ENCODE measurements around the gene ADAM17. TPM values are rescaled to one million over a fixed set of nuclear protein-coding genes. Genes with fewer than 3 reads are reported as not detected.
"Not testable (repeated sequence)": the region's sequence is repeated elsewhere in the genome, so short reads cannot be mapped to it uniquely, and the experiment has no call there.

ADAM17 gene
- total RNA-seq (2012; rRNA removed), result 27.5 and 35.5 TPM in 2 replicates

- H3K4me1 ChIP-seq (ENCODE audit: control insufficient read depth, insufficient read depth, low read length), result peaks cover 38% of the 10 kb centered on the region
- peak within 1 kb of the TSS; percentile 96 for H3K4me3 ChIP-seq (ENCODE audit: low read length)
- H3K4me2 ChIP-seq (ENCODE audit: low read length), result peak within 1 kb of the TSS; percentile 92
- H3K36me3 ChIP-seq (ENCODE audit: insufficient read depth, low read length), result no peaks in the 10 kb centered on the region
- H3K27me3 ChIP-seq (ENCODE audit: control insufficient read depth, insufficient read depth, low read length), result no peaks in the 10 kb centered on the region
- H3K9ac ChIP-seq (ENCODE audit: low read depth, low read length), result peak within 1 kb of the TSS; percentile 100
- no peaks in the 10 kb centered on the region for H3K9me3 ChIP-seq (replicated peaks; ENCODE audit: low read length)
Measured at GRCh38 chr2:9555297-9556120, at the start of gene ADAM17. ADAM17 (minus strand) TSS chr2:9555830; CDS start chr2:9555605, 225 bp downstream.

GRCh38 chr2:9602412-9602811, 46.8 kb upstream of the ADAM17 start:
- no peak overlapping the region for H3K4me3 ChIP-seq (ENCODE audit: low read length)
- no peak overlapping the region for H3K4me2 ChIP-seq (ENCODE audit: low read length)
- no peaks in the 10 kb centered on the region for H3K27me3 ChIP-seq (ENCODE audit: control insufficient read depth, insufficient read depth, low read length)
- H3K4me1 ChIP-seq (ENCODE audit: control insufficient read depth, insufficient read depth, low read length), result peaks cover 2% of the 10 kb centered on the region
- H3K9me3 ChIP-seq (replicated peaks; ENCODE audit: low read length), result peaks cover 10% of the 10 kb centered on the region
- peaks cover 35% of the 10 kb centered on the region for H3K36me3 ChIP-seq (ENCODE audit: insufficient read depth, low read length)
- no peak overlapping the region for H3K9ac ChIP-seq (ENCODE audit: low read depth, low read length)

GRCh38 chr2:9601397-9601796, 45.8 kb upstream of the ADAM17 start:
- H3K27me3 ChIP-seq (ENCODE audit: control insufficient read depth, insufficient read depth, low read length), result no peaks in the 10 kb centered on the region
- no peak overlapping the region for H3K4me3 ChIP-seq (ENCODE audit: low read length)
- no peak overlapping the region for H3K4me2 ChIP-seq (ENCODE audit: low read length)
- no peak overlapping the region for H3K9ac ChIP-seq (ENCODE audit: low read depth, low read length)
- peaks cover 10% of the 10 kb centered on the region for H3K9me3 ChIP-seq (replicated peaks; ENCODE audit: low read length)
- H3K4me1 ChIP-seq (ENCODE audit: control insufficient read depth, insufficient read depth, low read length), result peaks cover 5% of the 10 kb centered on the region
- peaks cover 40% of the 10 kb centered on the region for H3K36me3 ChIP-seq (ENCODE audit: insufficient read depth, low read length)

- Histone ChIP-seq H3K4me1 (ENCODE audit: control insufficient read depth, insufficient read depth, low read length) (peaks cover 24% of the 10 kb centered on the region), H3K4me3 (ENCODE audit: low read length) (no peak overlapping the region), H3K36me3 (ENCODE audit: insufficient read depth, low read length) (peaks cover 36% of the 10 kb centered on the region), H3K4me2 (ENCODE audit: low read length) (no peak overlapping the region), H3K9me3 (replicated peaks; ENCODE audit: low read length) (peaks cover 10% of the 10 kb centered on the region), H3K9ac (ENCODE audit: low read depth, low read length) (no peak overlapping the region), H3K27me3 (ENCODE audit: control insufficient read depth, insufficient read depth, low read length) (no peaks in the 10 kb centered on the region)
Measured at GRCh38 chr2:9599430-9599829, 43.8 kb upstream of the ADAM17 start.

GRCh38 chr2:9596621-9597311, 41.1 kb upstream of the ADAM17 start:
- Histone ChIP-seq H3K4me1 (ENCODE audit: control insufficient read depth, insufficient read depth, low read length) (peaks cover 36% of the 10 kb centered on the region), H3K9ac (ENCODE audit: low read depth, low read length) (no peak overlapping the region), H3K4me2 (ENCODE audit: low read length) (no peak overlapping the region), H3K9me3 (replicated peaks; ENCODE audit: low read length) (peaks cover 10% of the 10 kb centered on the region), H3K27me3 (ENCODE audit: control insufficient read depth, insufficient read depth, low read length) (no peaks in the 10 kb centered on the region), H3K4me3 (ENCODE audit: low read length) (no peak overlapping the region), H3K36me3 (ENCODE audit: insufficient read depth, low read length) (peaks cover 37% of the 10 kb centered on the region)

- Histone ChIP-seq H3K9ac (ENCODE audit: low read depth, low read length) (no peak overlapping the region), H3K9me3 (replicated peaks; ENCODE audit: low read length) (peaks cover 10% of the 10 kb centered on the region), H3K4me1 (ENCODE audit: control insufficient read depth, insufficient read depth, low read length) (peaks cover 41% of the 10 kb centered on the region), H3K27me3 (ENCODE audit: control insufficient read depth, insufficient read depth, low read length) (no peaks in the 10 kb centered on the region), H3K4me3 (ENCODE audit: low read length) (no peak overlapping the region), H3K36me3 (ENCODE audit: insufficient read depth, low read length) (peaks cover 45% of the 10 kb centered on the region), H3K4me2 (ENCODE audit: low read length) (peak overlapping the region; percentile 66)
Measured at GRCh38 chr2:9595746-9596145, 40.1 kb upstream of the ADAM17 start.

GRCh38 chr2:9595256-9595655, 39.6 kb upstream of the ADAM17 start:
- Histone ChIP-seq H3K36me3 (ENCODE audit: insufficient read depth, low read length) (peaks cover 47% of the 10 kb centered on the region), H3K9ac (ENCODE audit: low read depth, low read length) (peak overlapping the region; percentile 34), H3K4me1 (ENCODE audit: control insufficient read depth, insufficient read depth, low read length) (peaks cover 42% of the 10 kb centered on the region), H3K4me3 (ENCODE audit: low read length) (peak overlapping the region; percentile 16), H3K9me3 (replicated peaks; ENCODE audit: low read length) (peaks cover 10% of the 10 kb centered on the region), H3K4me2 (ENCODE audit: low read length) (peak overlapping the region; percentile 66)
- not testable (repeated sequence) for H3K27me3 ChIP-seq (ENCODE audit: control insufficient read depth, insufficient read depth, low read length)

- Histone ChIP-seq H3K36me3 (ENCODE audit: insufficient read depth, low read length) (peaks cover 47% of the 10 kb centered on the region), H3K9ac (ENCODE audit: low read depth, low read length) (peak overlapping the region; percentile 51), H3K4me3 (ENCODE audit: low read length) (peak overlapping the region; percentile 16), H3K9me3 (replicated peaks; ENCODE audit: low read length) (peaks cover 3% of the 10 kb centered on the region), H3K4me1 (ENCODE audit: control insufficient read depth, insufficient read depth, low read length) (peaks cover 42% of the 10 kb centered on the region), H3K4me2 (ENCODE audit: low read length) (peak overlapping the region; percentile 66), H3K27me3 (ENCODE audit: control insufficient read depth, insufficient read depth, low read length) (no peaks in the 10 kb centered on the region)
Measured at GRCh38 chr2:9594366-9595054, 38.9 kb upstream of the ADAM17 start.

GRCh38 chr2:9593925-9594324, 38.3 kb upstream of the ADAM17 start:
- no peaks in the 10 kb centered on the region for H3K27me3 ChIP-seq (ENCODE audit: control insufficient read depth, insufficient read depth, low read length)
- H3K9me3 ChIP-seq (replicated peaks; ENCODE audit: low read length), result no peaks in the 10 kb centered on the region
- H3K4me3 ChIP-seq (ENCODE audit: low read length), result no peak overlapping the region
- peaks cover 42% of the 10 kb centered on the region for H3K4me1 ChIP-seq (ENCODE audit: control insufficient read depth, insufficient read depth, low read length)
- peak overlapping the region; percentile 66 for H3K4me2 ChIP-seq (ENCODE audit: low read length)
- H3K36me3 ChIP-seq (ENCODE audit: insufficient read depth, low read length), result peaks cover 46% of the 10 kb centered on the region
- H3K9ac ChIP-seq (ENCODE audit: low read depth, low read length), result peak overlapping the region; percentile 51

GRCh38 chr2:9592699-9593098, 37.1 kb upstream of the ADAM17 start:
- Histone ChIP-seq H3K4me3 (ENCODE audit: low read length) (no peak overlapping the region), H3K4me2 (ENCODE audit: low read length) (no peak overlapping the region), H3K27me3 (ENCODE audit: control insufficient read depth, insufficient read depth, low read length) (no peaks in the 10 kb centered on the region), H3K9me3 (replicated peaks; ENCODE audit: low read length) (no peaks in the 10 kb centered on the region), H3K36me3 (ENCODE audit: insufficient read depth, low read length) (peaks cover 44% of the 10 kb centered on the region), H3K9ac (ENCODE audit: low read depth, low read length) (no peak overlapping the region), H3K4me1 (ENCODE audit: control insufficient read depth, insufficient read depth, low read length) (peaks cover 42% of the 10 kb centered on the region)

GRCh38 chr2:9590641-9591040, 35.0 kb upstream of the ADAM17 start:
- H3K9me3 ChIP-seq (replicated peaks; ENCODE audit: low read length), result no peaks in the 10 kb centered on the region
- H3K9ac ChIP-seq (ENCODE audit: low read depth, low read length), result no peak overlapping the region
- H3K4me1 ChIP-seq (ENCODE audit: control insufficient read depth, insufficient read depth, low read length), result peaks cover 29% of the 10 kb centered on the region
- peaks cover 60% of the 10 kb centered on the region for H3K36me3 ChIP-seq (ENCODE audit: insufficient read depth, low read length)
- H3K27me3 ChIP-seq (ENCODE audit: control insufficient read depth, insufficient read depth, low read length), result no peaks in the 10 kb centered on the region
- H3K4me3 ChIP-seq (ENCODE audit: low read length), result no peak overlapping the region
- no peak overlapping the region for H3K4me2 ChIP-seq (ENCODE audit: low read length)
